K562 (cell line): Measurements from ENCODE around the gene UNC119. TPM values are rescaled to one million over a fixed set of nuclear protein-coding genes. Genes with fewer than 3 reads are reported as not detected.
A peak's percentile ranks its signal among the peaks of the same experiment; 100 is the strongest.

Experiments
- BHLHE40 ChIP-seq: IDR thresholded peaks from 2 replicates; pipeline ENCODE4 v1.6.1; 2011; ENCODE audit warnings: low read length, improper control_type of control experiment
- BRF1 ChIP-seq: IDR thresholded peaks from 3 replicates; pipeline ENCODE4 v1.6.1; 2011; ENCODE audit warnings: borderline replicate concordance, mild to moderate bottlenecking; ENCODE audit not compliant: insufficient read length; ENCODE audit errors: extremely low read depth
- CAMTA2 ChIP-seq: fragments of 250-450 bp; sonication (Bioruptor Pico); conservative IDR thresholded peaks from 2 replicates; pipeline ENCODE4 v1.5.1; 2022
- MTA3 ChIP-seq: fragments of 450-650 bp; formaldehyde crosslinking; IDR thresholded peaks from 2 replicates; pipeline ENCODE4 v1.6.1; 2017; ENCODE audit warnings: mild to moderate bottlenecking, borderline replicate concordance
- POLR2H ChIP-seq: IDR thresholded peaks from 2 replicates; pipeline ENCODE4 v1.6.1; 2016; ENCODE audit warnings: missing genetic modification characterization, low read depth, mild to moderate bottlenecking, control low read depth, missing compliant biosample characterization, moderate library complexity
- SMARCE1 ChIP-seq: fragments of 450-650 bp; IDR thresholded peaks from 2 replicates; pipeline ENCODE4 v1.7.1; 2016; ENCODE audit warnings: mild to moderate bottlenecking
- SP1 ChIP-seq: sonication (generic); formaldehyde crosslinking; IDR thresholded peaks from 2 replicates; pipeline ENCODE4 v1.8.1; 2022; ENCODE audit warnings: mild to moderate bottlenecking, missing genetic modification reagents
- SRSF7 ChIP-seq: fragments of 200-400 bp; formaldehyde crosslinking; optimal IDR thresholded peaks from 2 replicates; pipeline ENCODE3; 2017; ENCODE audit warnings: mild to moderate bottlenecking, low read depth, low read length
- TEAD4 ChIP-seq, 2 experiments: sonication (generic) in 1 of 2; formaldehyde crosslinking in 1 of 2; IDR thresholded peaks; 2 replicates each; pipeline versions ENCODE4 v1.6.1 to v1.8.0; 2012 to 2022; ENCODE audit warnings: borderline replicate concordance in 1 of 2, inconsistent platforms in 1 of 2, low read length in 1 of 2, mild to moderate bottlenecking in 1 of 2, missing genetic modification reagents in 1 of 2
- ZBED1 ChIP-seq: IDR thresholded peaks from 2 replicates; pipeline ENCODE4 v1.6.1; 2014
- ZBTB40 ChIP-seq, 2 experiments: fragments of 450-650 bp in 1 of 2; sonication (generic) in 1 of 2; formaldehyde crosslinking in 1 of 2; IDR thresholded peaks; 2 replicates each; pipeline versions ENCODE4 v1.7.1 to v1.9.0; 2016 to 2022; ENCODE audit warnings: inconsistent platforms in 1 of 2, mild to moderate bottlenecking in 1 of 2, missing genetic modification reagents in 1 of 2
- ZNF551 ChIP-seq: fragments of 250-450 bp; sonication (Bioruptor Pico); IDR thresholded peaks from 2 replicates; pipeline ENCODE4 v1.5.0; 2021; ENCODE audit warnings: mild to moderate bottlenecking, moderate library complexity
- ZNF655 ChIP-seq: fragments of 250-450 bp; sonication (Bioruptor Pico); IDR thresholded peaks from 2 replicates; pipeline ENCODE4 v1.5.0; 2021
- ZNF695 ChIP-seq: fragments of 450-650 bp; formaldehyde crosslinking; IDR thresholded peaks from 2 replicates; pipeline ENCODE4 v1.4.0; 2020; ENCODE audit warnings: mild to moderate bottlenecking, moderate library complexity
- ZNF717 ChIP-seq: fragments of 250-450 bp; sonication (Bioruptor Pico); IDR thresholded peaks from 2 replicates; pipeline ENCODE4 v1.5.0; 2021
- polyA plus RNA-seq, 8 experiments: library from polyadenylated mRNA; depleted of rRNA in 4 of 8; stranded (reverse) in 5 of 8; unstranded in 3 of 8; fragments of >200 nt; fragmentation: Nextera tagmentation in 2 of 8; fragmentation: Illumina TruSeq in 1 of 8; extraction: Ambion mirVana in 2 of 8; extraction: Trizol in 1 of 8; gene quantifications; 2 replicates each; pipeline versions ENCODE4 v1.2.1 to v1.2.3, GENCODE V29; 2011 to 2014; ENCODE audit warnings: inconsistent platforms in 1 of 8, missing spikeins in 1 of 8
- total RNA-seq, 7 experiments: library from RNA; depleted of rRNA in 6 of 7; stranded (reverse); fragments of >200 nt in 6 of 7; fragmentation: Illumina TruSeq in 2 of 7; extraction: Trizol in 2 of 7; gene quantifications; 2 replicates each; pipeline versions ENCODE4 v1.2.1 to v1.2.3, GENCODE V29; 2011 to 2021; ENCODE audit warnings: low replicate concordance in 1 of 7
- TF ChIP-seq, protein P1 (sequence below): fragments of 250-450 bp; sonication (Bioruptor Pico); IDR thresholded peaks from 2 replicates; pipeline ENCODE4 v1.8.0; 2022; ENCODE audit warnings: moderate library complexity, mild to moderate bottlenecking, inconsistent platforms

The UNC119 gene
- total and polyA plus RNA-seq, 9 of the 15 experiments (the other 6 are each of a cell fraction or from before 2014, with no cell fraction given) = 0.37 to 47.7 (median 16.3) TPM

DNA sequence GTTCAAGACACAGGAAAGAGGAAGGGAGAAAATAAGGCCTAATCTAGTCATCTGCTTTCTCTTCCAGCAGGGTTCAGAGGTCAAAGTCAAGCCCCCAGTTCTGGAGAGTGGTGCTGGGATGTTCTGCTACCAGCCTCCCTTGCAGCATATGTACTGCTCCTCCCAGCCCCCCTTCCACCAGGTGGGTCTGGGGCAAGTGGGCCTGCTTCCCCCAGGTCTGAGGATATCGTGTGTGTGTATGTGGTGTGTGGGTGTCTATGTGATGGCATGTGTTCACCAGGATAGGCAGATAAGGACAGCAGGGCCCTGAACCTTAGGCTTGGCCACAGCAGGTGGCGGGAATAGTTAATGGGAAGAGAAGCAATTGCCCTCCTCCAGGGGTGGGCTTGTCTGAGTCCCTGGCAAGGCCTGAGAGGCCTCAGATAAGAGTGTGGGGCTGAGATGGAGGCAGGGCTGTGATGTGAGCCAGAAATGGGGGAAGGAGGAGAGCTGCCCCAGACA lies 25.2 kb downstream of the UNC119 start (continued):
- no peak for TF ChIP-seq ZBTB40 (IDR thresholded peaks at IDR 0.05)
- TF ChIP-seq ZBTB40 (CRISPR knock-in tag; IDR thresholded peaks at IDR 0.05) = no peak
- peak; percentile 99 for TF ChIP-seq TEAD4 (IDR thresholded peaks at IDR 0.05; ENCODE audit: low read length)
- no peak for TF ChIP-seq TEAD4 (CRISPR knock-in tag; IDR thresholded peaks at IDR 0.05; ENCODE audit: borderline replicate concordance)
- peak; percentile 52; the same call in 1 of the 2 replicates for TF ChIP-seq BHLHE40
- peak; percentile 91 for TF ChIP-seq SMARCE1
- TF ChIP-seq, protein P1, sequence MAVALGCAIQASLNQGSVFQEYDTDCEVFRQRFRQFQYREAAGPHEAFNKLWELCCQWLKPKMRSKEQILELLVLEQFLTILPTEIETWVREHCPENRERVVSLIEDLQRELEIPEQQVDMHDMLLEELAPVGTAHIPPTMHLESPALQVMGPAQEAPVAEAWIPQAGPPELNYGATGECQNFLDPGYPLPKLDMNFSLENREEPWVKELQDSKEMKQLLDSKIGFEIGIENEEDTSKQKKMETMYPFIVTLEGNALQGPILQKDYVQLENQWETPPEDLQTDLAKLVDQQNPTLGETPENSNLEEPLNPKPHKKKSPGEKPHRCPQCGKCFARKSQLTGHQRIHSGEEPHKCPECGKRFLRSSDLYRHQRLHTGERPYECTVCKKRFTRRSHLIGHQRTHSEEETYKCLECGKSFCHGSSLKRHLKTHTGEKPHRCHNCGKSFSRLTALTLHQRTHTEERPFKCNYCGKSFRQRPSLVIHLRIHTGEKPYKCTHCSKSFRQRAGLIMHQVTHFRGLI (CRISPR knock-in tag) = no peak
- TF ChIP-seq BRF1 = no peak
- no peak for TF ChIP-seq POLR2H (tag)
- peak; percentile 76; the same call in 1 of the 2 replicates for TF ChIP-seq MTA3
- peak; percentile 65 for TF ChIP-seq SP1
- no peak for TF ChIP-seq CAMTA2 (CRISPR knock-in tag)
- peak; percentile 78; the same call in 1 of the 2 replicates for TF ChIP-seq ZBED1
- TF ChIP-seq SRSF7 = no peak
- TF ChIP-seq ZNF655 = no peak
- TF ChIP-seq ZNF551 (CRISPR knock-in tag) = no peak
- no peak for TF ChIP-seq ZNF717
- TF ChIP-seq ZNF695 (CRISPR knock-in tag) = no peak
